HepG2 (cell line): ENCODE results near the gene AMDHD1. TPM values are rescaled to one million over a fixed set of nuclear protein-coding genes. Genes with fewer than 3 reads are reported as not detected.

Experiments
- ATAC-seq: fragments of 200-7000 bp; cut with Tn5 transposase; 3 replicates; pipeline ENCODE4 v1.9.1; 2020; ENCODE audit warnings: mild to moderate bottlenecking, moderate library complexity
- BruUV-seq: library from RNA; stranded (reverse); fragments of 400-500 nt; replicated peaks from 2 replicates; lab custom pipeline; 2021; lab: Mats Ljungman, UMichigan
- CTCF ChIA-PET: fragments of 300-600 bp; formaldehyde crosslinking; extraction: SDS; loops from one replicate; lab custom pipeline; 2021; ENCODE audit warnings: low total read pairs, inconsistent platforms, low intra/inter-chr PET ratio; lab: Yijun Ruan, JAX
- POLR2A ChIA-PET: fragments of 350-600 bp; sonication (Branson Sonifier 250); formaldehyde crosslinking; loops from one replicate; lab custom pipeline; 2020; ENCODE audit warnings: antibody characterized with exemption, inconsistent platforms; lab: Yijun Ruan, JAX
- DNase-seq: peaks from one replicate; pipeline ENCODE4 v3.0.0-alpha.2; 2015; ENCODE audit warnings: low spot score
- FAIRE-seq: peaks from 3 replicates; lab custom pipeline; 2011; peaks lifted over from hg19 to GRCh38; lab: Jason Lieb, UNC
- H2AFZ ChIP-seq: one replicate; pipeline ENCODE4 v1.6.1; 2011; ENCODE audit warnings: low read length, inconsistent platforms
- H3K27ac ChIP-seq: fragments of 300-600 bp; 3 replicates; pipeline ENCODE4 v1.8.0; 2011; ENCODE audit warnings: mixed run types, mild to moderate bottlenecking, mixed read lengths, low read length, inconsistent platforms; ENCODE audit not compliant: insufficient read depth; ENCODE audit errors: extremely low read length
- H3K27me3 ChIP-seq, 2 experiments: fragments of 200-600 bp in 1 of 2; 2 replicates in 1 of 2; 3 replicates in 1 of 2; pipeline versions ENCODE4 v1.6.0 to v1.8.0; 2011; ENCODE audit warnings: low read length in 2 of 2, mild to moderate bottlenecking in 2 of 2, moderate library complexity in 2 of 2, inconsistent platforms in 1 of 2; ENCODE audit not compliant: insufficient read depth in 2 of 2, control insufficient read depth in 1 of 2
- H3K36me3 ChIP-seq, 2 experiments: fragments of 200-600 bp in 1 of 2; replicated peaks in 1 of 2; 2 replicates in 1 of 2; 3 replicates in 1 of 2; pipeline versions ENCODE4 v1.5.1 to v1.8.0; 2011; ENCODE audit warnings: low read length in 2 of 2, inconsistent platforms in 1 of 2; ENCODE audit not compliant: insufficient read depth in 2 of 2, control insufficient read depth in 1 of 2
- H3K4me1 ChIP-seq: 2 replicates; pipeline ENCODE4 v1.5.1; 2012; ENCODE audit warnings: low read length, inconsistent platforms; ENCODE audit not compliant: insufficient read depth
- H3K4me2 ChIP-seq: 2 replicates; pipeline ENCODE4 v1.6.0; 2011; ENCODE audit warnings: low read depth, low read length, inconsistent platforms
- H3K4me3 ChIP-seq, 3 experiments: fragments of 200-600 bp in 1 of 3; sonication (generic), shearing (Covaris generic) in 1 of 3; replicated peaks in 1 of 3; 2 replicates each; pipeline ENCODE4 v1.5.1; 2011 to 2016; ENCODE audit warnings: low read length in 3 of 3, inconsistent platforms in 2 of 3, low read depth in 2 of 3, mild to moderate bottlenecking in 2 of 3, control low read depth in 1 of 3, mixed read lengths in 1 of 3; ENCODE audit not compliant: insufficient read depth in 1 of 3
- H3K79me2 ChIP-seq: one replicate; pipeline ENCODE4 v1.6.1; 2011; ENCODE audit warnings: low read length, inconsistent platforms; ENCODE audit not compliant: insufficient read depth
- H3K9ac ChIP-seq: 2 replicates; pipeline ENCODE4 v1.6.0; 2011; ENCODE audit warnings: mild to moderate bottlenecking, low read depth, low read length, inconsistent platforms; ENCODE audit not compliant: insufficient read depth
- H3K9me3 ChIP-seq: 2 replicates; pipeline ENCODE4 v1.5.1; 2012; ENCODE audit warnings: mild to moderate bottlenecking, low read length
- H4K20me1 ChIP-seq: 2 replicates; pipeline ENCODE4 v1.6.0; 2011; ENCODE audit warnings: inconsistent platforms, mild to moderate bottlenecking, low read length, moderate library complexity; ENCODE audit not compliant: insufficient read depth
- ADNP ChIP-seq: sonication (generic); formaldehyde crosslinking; IDR thresholded peaks from 2 replicates; pipeline ENCODE4 v1.4.0; 2020; ENCODE audit warnings: missing genetic modification reagents
- ATF7 ChIP-seq, 2 experiments: fragments of 450-650 bp in 1 of 2; sonication (generic) in 1 of 2; formaldehyde crosslinking in 1 of 2; IDR thresholded peaks; 2 replicates each; pipeline versions ENCODE4 v1.4.0 to v1.6.1; 2016 to 2020; ENCODE audit warnings: antibody characterized with exemption in 1 of 2, mild to moderate bottlenecking in 1 of 2, missing genetic modification reagents in 1 of 2
- CREB1 ChIP-seq, 2 experiments: fragments of 450-650 bp in 1 of 2; IDR thresholded peaks; 2 replicates each; pipeline ENCODE4 v1.6.1; 2016 to 2017; ENCODE audit warnings: control low read depth in 1 of 2, mild to moderate bottlenecking in 1 of 2, missing compliant biosample characterization in 1 of 2, missing genetic modification characterization in 1 of 2
- HNRNPUL1 ChIP-seq: fragments of 200-400 bp; formaldehyde crosslinking; IDR thresholded peaks from 2 replicates; pipeline ENCODE4 v1.6.1; 2017; ENCODE audit warnings: low read depth, mild to moderate bottlenecking, low read length, moderate library complexity
- MATR3 ChIP-seq: sonication (generic); formaldehyde crosslinking; IDR thresholded peaks from 2 replicates; pipeline ENCODE4 v1.4.0; 2020; ENCODE audit warnings: missing genetic modification reagents
- MZF1 ChIP-seq: sonication (generic); formaldehyde crosslinking; IDR thresholded peaks from 2 replicates; pipeline ENCODE4 v1.8.1; 2023; ENCODE audit warnings: mild to moderate bottlenecking, missing genetic modification reagents, borderline replicate concordance
- SNAI1 ChIP-seq: sonication (generic); formaldehyde crosslinking; IDR thresholded peaks from 2 replicates; pipeline ENCODE4 v1.5.0; 2020; ENCODE audit warnings: mild to moderate bottlenecking, missing genetic modification reagents, borderline replicate concordance
- SNAPC5 ChIP-seq: sonication (generic); formaldehyde crosslinking; IDR thresholded peaks from 2 replicates; pipeline ENCODE4 v1.8.1; 2023; ENCODE audit warnings: mild to moderate bottlenecking, missing genetic modification reagents, borderline replicate concordance
- TGIF2 ChIP-seq: IDR thresholded peaks from 2 replicates; pipeline ENCODE4 v1.6.1; 2016; ENCODE audit warnings: control low read depth, missing compliant biosample characterization
- TIGD3 ChIP-seq: sonication (generic); formaldehyde crosslinking; IDR thresholded peaks from 2 replicates; pipeline ENCODE4 v1.5.1; 2020; ENCODE audit warnings: mild to moderate bottlenecking, missing genetic modification reagents, borderline replicate concordance
- WGBS: methylation state at CpG from one replicate; pipeline ENCODE4 v1.1.6; 2017; ENCODE audit warnings: low lambda C conversion rate; 5-methylcytosine and 5-hydroxymethylcytosine counted together
- in situ Hi-C: cut with HindIII; loops from 2 replicates; pipeline ENCODE4 v1.10.0; 2017; ENCODE audit warnings: low pct_unique_long_range_greater_than_20kb; ENCODE audit not compliant: extremely low pct_ligation_motif_present
- intact Hi-C: fragments of 100-400 bp; cut with micrococcal nuclease; formaldehyde crosslinking; loops from one replicate; pipeline ENCODE4 v1.10.0; 2022; ENCODE audit not compliant: unreplicated experiment
- polyA plus RNA-seq, 8 experiments: library from polyadenylated mRNA; depleted of rRNA in 3 of 8; stranded (reverse) in 7 of 8; unstranded in 1 of 8; fragments of >200 nt; fragmentation: Illumina TruSeq in 4 of 8; extraction: Trizol in 4 of 8; gene quantifications; 2 replicates each; pipeline versions ENCODE4 v1.2.1 to v1.2.3, GENCODE V29; 2011 to 2016; ENCODE audit warnings: low read depth in 4 of 8, missing spikeins in 1 of 8, mixed read lengths in 1 of 8; ENCODE audit not compliant: insufficient read depth in 1 of 8
- total RNA-seq, 5 experiments: library from RNA; depleted of rRNA; stranded (reverse); fragments of >200 nt; fragmentation: Illumina TruSeq; extraction: Trizol; gene quantifications; 2 replicates each; pipeline ENCODE4 v1.2.3, GENCODE V29; 2016; ENCODE audit warnings: low read depth in 1 of 5

Gene AMDHD1
- total and polyA plus RNA-seq, 2 of the 13 experiments (the other 11 are each of a cell fraction or from before 2014, with no cell fraction given): 6.5 to 29.6 TPM

GRCh38 chr12:95896846-95897245 is 46.3 kb upstream of the AMDHD1 start:
- in situ Hi-C loops (no loop called here), intact Hi-C loops (no loop called here)
- Histone ChIP-seq H4K20me1 (no peaks in the 10 kb centered on the region), H3K36me3 (no peaks in the 10 kb centered on the region), H3K9ac (no peak overlapping the region), H3K27ac (no peak overlapping the region), H3K79me2 (no peaks in the 10 kb centered on the region), H3K4me2 (no peak overlapping the region), H3K9me3 (no peaks in the 10 kb centered on the region), H3K27me3 (no peaks in the 10 kb centered on the region; a peak in 1 of 5 replicates), H2AFZ (no peak overlapping the region), H3K4me3 (no peak overlapping the region), H3K4me1 (no peaks in the 10 kb centered on the region)
- no peak for FAIRE-seq
- no TSS peak for BruUV-seq
- no peak for DNase-seq
- ChIA-PET POLR2A (no interaction called here), CTCF (no interaction called here)
- TF ChIP-seq TGIF2 (CRISPR knock-in tag): no peak
- TF ChIP-seq MATR3 (CRISPR knock-in tag): no peak
- TF ChIP-seq ADNP (CRISPR knock-in tag): no peak
- TF ChIP-seq TIGD3 (CRISPR knock-in tag): no peak
- TF ChIP-seq SNAI1: no peak
- TF ChIP-seq SNAPC5 (CRISPR knock-in tag): no peak
- no peak for TF ChIP-seq MZF1 (CRISPR knock-in tag)
- ATAC-seq: no peak
- 13% methylated on average over 4 of the region's 4 CpGs for WGBS

GRCh38 chr12:95898081-95898480 is 45.0 kb upstream of the AMDHD1 start:
- TF ChIP-seq HNRNPUL1 (no peak), CREB1 (IDR thresholded peaks at IDR 0.05) (peak; percentile 71), CREB1 (CRISPR knock-in tag; IDR thresholded peaks at IDR 0.05) (no peak), ATF7 (IDR thresholded peaks at IDR 0.05) (peak; percentile 92), ATF7 (CRISPR knock-in tag; IDR thresholded peaks at IDR 0.05) (no peak)
- no peaks in the 10 kb centered on the region for H3K79me2 ChIP-seq
- no peaks in the 10 kb centered on the region for H3K4me1 ChIP-seq
- no peaks in the 10 kb centered on the region for H3K36me3 ChIP-seq
- FAIRE-seq: no peak
- H3K4me2 ChIP-seq: no peak overlapping the region
- H2AFZ ChIP-seq: no peak overlapping the region
- intact Hi-C loops (no loop called here), in situ Hi-C loops (no loop called here)
- no peak overlapping the region for H3K9ac ChIP-seq
- no peaks in the 10 kb centered on the region for H4K20me1 ChIP-seq
- no peak for DNase-seq
- H3K27me3 ChIP-seq: no peaks in the 10 kb centered on the region; a peak in 1 of 5 replicates
- BruUV-seq: no TSS peak
- H3K9me3 ChIP-seq: peaks cover under 1% of the 10 kb centered on the region; the same call in 1 of the 2 replicates
- WGBS: 12% methylated on average over 4 of the region's 4 CpGs
- H3K4me3 ChIP-seq: no peak overlapping the region
- CTCF ChIA-PET: no interaction called here
- H3K27ac ChIP-seq: no peak overlapping the region
- ATAC-seq: no peak
- POLR2A ChIA-PET: no interaction called here
